GM19455 (cell line): ENCODE measurements around the gene KCNQ1.

ENCODE experiments used
- ATAC-seq: cut with Tn5 transposase; IDR thresholded peaks from one replicate; pipeline ENCODE4 v1.9.1; 2021; ENCODE audit not compliant: unreplicated experiment

The KCNQ1 gene

DNA sequence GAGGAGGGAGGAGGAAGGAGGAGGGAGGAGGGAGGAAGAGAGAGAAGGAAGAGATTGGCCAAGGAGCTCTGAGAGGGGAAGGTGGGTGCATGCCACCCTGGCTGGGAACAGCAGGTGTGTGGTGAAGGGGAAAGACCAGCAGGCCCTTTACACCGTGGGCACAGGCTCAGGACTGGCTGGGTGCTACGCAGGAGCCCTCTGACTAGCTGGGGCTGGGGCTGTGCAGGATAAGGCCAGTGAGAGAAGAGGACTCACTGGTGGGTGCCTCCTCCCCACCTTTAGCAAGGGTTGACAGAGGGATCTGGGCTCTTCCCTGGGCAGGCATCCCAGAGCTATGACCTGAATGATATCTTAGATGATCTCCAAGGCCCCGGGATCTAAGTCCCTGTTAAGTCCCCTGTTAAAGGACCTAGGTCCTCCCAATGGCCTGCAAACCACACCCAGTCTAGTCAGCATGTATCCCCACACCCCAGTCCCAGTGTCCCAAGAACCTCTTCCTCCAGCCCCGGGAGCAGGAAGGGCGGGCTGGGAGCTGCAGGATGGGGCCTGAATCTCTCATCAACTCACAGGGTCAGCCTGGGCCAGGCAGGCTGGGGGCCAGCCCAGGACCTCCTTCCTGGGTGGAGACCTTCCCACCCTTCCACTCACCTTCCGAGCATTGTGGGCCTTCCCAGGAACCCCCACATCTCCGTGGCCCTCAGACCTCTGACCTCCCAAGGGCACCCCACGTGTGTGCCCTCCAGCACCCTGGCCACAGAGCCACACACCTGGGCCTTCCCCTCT is 385.4 kb downstream of the KCNQ1 start:
- ATAC-seq: no peak

DNA sequence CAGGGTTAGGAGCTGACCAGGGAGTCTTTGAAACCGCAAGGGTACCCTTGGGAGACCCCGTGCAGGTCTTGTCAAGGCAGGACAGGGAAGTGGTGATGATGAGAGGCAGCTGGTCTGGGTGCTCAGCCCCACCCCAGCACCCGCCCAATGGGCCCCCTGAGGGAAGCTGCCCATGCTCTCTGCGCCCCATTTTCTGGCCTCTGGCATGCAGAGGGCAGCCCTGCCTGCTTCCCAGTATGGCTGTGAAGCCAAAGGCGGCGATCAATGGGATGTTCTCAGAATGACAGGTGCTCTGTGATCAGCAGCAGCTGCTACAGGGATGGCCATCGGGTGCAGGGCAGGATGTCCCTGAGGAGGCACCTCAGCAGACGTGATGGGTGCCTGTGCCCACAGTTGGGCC is 386.1 kb downstream of the KCNQ1 start:
- no peak for ATAC-seq

DNA sequence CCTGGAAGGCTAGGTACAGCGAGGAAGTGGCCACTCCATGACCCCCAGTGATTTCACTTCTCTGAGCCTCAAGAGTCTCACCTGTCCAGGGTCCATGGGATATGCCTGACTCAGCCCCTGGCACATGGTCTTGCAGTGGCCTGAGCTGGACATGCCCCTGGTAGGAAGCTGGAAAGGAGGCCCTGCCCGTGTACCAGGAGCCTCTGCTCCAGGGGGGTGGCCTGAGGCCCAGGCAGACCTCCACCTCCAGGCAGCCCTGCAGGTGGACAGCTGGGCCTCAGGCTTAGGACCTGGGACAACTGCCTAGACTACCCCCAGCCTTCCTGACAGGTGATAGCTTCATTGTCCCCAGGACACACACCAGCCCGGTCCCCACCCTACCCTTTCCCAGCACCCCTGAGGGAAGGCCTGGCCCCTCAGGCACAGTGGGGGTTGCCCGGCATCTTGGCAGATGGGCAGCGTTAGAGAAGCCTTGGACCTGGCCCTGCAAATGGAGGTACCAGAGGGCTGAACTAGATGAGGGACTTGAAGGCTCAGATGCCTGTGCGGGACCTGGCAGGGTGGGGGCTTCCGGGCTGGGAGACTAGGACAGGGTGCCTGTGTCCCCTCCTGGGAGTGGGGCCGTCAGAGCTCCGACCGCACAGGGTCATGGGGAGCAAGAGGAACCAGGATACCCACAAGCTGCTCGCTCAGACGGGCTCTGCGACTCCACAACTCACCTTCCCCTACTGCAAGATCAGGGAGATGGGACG is 387.1 kb downstream of the KCNQ1 start:
- ATAC-seq: no peak

DNA sequence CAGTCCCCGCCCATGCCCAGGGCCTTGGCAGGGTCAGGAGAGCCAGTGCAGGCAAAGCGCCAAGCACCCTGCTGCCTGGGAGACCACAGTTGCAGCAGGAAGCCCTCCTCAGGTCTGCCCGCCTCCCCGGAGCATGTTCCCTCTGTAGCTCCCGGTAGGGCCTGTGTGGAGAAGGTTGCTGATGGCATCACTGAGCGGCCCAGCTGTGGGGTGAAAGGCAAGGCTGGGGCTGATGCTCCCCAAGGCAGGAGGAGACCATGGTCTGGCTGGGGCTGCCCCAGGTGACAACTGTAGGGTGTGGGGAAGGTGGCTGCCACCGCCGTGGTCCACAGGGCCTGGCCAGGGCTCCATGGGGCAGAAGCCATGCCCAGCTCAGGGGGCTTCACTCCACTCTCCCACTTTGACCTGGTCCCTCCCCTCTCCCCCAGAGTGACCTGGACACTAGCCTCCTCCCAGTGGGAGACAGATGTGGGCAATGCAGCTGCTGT is 387.8 kb downstream of the KCNQ1 start:
- ATAC-seq: no peak

DNA sequence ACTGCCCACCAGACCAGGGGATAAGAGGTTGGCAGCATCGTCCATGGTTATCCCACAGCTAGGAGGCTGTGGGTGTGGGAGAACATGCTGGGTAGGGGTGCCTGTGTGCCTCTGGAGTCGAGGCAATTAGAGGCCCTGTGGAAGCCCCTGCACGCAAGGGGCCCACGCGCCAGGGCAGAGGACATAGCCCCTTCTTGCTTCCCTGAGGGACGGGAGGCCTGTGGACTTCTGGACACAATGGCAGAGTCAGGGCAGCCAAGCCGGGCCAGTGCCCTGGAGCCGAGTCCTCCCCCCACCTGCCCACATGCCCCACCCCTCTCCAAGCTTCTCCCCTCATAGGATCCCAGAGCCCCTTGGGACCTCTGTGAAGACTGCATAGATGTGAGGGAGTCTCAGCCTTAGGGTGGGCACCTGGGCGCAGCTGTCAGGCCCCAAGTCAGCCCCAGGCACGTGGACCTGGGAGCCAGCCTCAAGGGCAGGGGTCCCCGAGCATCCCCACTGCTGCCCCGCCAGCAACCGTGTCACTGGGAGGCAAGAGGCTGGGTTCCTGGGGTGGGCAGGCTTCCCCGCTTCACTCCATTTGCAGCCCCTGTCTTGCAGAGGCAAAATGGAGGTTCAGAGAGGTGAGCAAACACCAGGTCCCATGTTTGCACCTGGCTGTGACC is 388.4 kb downstream of the KCNQ1 start:
- no peak for ATAC-seq

DNA sequence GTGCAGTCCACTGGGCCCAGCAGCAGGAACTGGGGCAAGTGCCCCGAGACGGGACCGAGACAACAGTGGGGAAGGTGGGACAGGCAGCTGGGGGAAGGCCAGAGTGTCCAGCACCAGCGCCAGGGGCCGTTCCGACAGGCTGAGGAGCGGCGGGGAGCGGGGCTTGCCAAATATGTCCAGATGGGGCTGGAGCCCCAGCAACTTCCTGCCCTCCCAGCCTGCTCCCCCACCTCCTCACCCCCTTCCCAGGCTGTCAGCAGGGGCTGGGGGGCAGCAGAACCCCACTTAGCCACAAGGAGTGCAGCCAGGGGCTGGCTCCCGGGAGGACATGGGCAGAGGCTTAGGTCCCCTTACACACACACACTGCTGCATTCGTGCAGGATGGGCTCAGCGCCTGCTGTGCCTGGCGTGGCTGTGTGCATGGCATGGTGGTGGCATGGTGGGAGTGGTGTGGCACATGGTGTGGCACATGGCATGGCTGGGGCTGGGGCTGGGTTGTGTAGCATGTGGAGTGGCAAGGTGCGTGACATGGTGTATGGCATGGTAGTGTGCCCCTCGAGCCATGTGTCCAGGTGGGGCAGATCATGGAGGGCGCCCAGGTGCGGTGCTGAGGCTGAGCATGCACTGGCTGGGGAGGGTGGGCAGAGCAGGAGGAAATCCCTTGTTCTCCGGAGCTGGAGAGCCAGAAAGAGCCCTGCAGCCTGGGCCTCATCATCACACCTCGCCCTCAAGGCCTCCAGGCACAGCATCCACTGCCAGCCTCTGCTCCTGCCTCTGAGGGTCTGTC is 389.1 kb downstream of the KCNQ1 start:
- ATAC-seq: no peak

DNA sequence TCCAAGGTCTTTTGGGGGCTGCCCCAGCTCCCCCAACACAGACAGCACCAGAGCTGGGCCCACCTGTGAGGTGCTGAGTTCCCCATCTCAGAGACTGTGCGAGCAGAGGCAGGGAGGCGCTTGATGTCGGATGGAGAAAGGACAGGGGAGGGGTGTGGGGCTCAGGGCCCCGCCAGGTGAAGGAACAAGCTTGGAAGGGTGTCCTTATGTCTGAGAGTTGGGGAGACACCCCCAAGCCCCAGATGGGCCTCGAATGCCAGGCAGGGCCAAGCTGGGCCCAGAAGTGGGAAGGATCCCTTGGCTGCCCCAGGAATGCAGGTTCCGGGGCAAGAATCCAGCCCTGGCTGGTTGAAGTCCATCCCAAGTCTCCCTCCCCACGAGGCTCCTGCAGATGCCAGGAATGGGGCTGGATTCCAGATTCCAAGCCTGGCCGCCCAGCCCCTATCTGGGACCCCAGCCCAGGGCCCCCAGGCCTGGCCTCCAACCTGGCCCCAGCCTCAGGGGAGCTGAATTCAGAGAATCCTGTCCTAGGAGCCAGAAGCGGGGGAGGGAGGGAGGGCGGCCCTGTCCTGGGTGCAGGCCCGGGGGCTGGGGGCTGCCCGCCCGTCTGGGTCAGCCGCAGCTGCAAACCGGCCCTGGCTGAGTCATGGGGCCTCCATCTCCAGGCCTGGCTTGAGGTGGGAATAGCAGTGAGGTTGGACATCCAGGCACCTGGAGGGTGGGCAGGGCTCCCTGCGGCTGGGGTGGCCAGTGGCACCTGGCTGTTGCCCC is 389.9 kb downstream of the KCNQ1 start:
- no peak for ATAC-seq

DNA sequence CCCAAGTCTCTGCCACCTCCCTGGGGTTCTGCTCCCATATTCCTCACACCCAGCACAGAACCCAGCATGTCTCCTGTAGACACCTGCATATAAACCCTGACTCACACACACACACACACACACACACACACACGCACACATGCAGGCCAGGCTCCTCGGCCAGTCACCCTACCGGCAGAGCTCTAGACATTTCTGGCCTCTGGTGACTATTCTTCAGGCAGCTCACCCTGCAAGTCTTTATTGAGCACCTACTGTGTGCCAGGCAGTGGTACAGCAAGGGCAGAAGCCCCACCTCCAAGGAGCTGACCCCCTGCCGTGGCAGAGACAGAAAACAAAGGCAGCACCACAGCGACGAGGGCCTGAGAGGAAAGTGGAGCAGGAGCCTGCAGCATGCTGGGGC is 390.5 kb downstream of the KCNQ1 start:
- no peak for ATAC-seq

DNA sequence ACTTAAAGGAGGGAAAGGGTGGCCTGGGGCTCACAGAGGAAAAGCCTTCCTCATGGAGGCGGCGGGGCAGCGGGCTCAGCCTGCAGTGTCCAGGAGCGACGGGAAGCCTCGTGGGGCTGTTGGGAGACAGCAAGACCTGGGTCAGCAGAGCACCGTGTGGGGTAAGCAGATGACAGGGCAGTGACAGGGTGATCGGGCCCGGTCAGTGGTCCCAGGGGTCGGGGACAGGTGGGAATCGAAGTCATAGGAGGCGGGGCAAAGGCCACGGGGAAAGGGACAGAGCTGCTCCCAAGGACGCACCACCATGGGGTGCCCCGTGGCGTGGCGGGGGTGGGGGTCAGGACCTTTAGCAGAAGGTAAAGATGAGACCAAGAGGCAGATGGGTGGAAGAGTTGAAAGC is 390.9 kb downstream of the KCNQ1 start:
- no peak for ATAC-seq

DNA sequence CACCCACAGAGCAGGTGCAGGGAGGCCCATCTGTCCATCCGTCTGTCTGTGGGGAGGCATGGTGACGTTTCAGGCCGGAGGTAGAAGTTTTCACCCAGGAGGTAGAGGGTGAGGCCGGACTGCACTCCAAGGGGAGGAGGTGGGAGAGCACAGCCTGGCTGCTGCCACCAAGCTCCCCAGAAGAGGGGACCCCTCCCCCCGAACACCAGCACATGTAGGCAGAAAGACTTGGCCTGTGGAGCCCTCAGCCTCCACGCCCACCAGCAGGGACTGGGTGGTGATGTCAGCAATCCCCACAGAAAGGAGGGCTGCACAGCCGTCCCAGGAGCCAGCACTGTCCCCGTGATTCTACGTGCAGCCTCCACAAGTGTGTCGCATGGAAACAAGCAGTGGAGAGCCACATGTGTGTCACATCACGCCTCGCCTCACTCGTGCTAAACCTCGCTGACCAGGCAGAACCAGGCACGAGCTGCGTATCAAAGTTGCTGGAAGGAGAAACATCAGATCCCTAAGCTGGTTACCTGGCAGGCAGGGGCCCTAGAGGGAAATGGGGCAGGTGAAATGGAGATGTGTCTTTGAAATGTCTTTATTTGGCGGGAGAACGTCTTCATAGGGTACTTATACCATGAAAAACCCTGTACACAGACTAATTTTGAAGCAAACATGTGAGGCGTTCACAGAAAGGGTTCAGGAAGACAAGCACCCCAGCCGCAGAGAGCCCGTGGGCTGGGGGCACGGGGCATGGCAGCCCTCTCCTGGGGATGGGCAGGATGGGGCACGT is 391.7 kb downstream of the KCNQ1 start:
- ATAC-seq: no peak

DNA sequence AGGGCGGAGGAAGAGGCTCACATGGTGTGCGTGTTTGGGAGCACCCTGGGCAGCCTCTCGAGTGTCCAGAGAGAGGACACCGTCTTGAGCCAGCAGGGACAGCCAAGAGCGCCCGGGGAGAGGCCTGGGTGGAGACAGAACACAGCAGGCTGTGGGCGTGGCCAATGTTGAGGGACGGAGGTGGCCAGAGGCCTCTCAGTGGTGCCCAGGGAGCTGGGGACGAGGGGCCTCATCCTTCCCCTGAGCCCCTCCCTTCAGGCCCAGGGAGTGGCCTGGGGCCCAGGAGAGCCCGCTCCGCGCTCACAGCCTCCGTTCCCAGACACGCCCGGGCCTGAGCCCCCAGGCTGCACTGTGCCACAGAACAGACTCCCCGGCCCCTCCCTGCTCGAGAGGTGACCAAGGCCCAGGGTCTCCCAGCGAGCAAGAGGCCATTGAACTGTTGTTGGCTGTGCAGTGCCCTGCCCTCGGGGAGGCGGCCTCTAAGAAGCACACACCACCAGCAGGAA is 392.3 kb downstream of the KCNQ1 start:
- no peak for ATAC-seq

DNA sequence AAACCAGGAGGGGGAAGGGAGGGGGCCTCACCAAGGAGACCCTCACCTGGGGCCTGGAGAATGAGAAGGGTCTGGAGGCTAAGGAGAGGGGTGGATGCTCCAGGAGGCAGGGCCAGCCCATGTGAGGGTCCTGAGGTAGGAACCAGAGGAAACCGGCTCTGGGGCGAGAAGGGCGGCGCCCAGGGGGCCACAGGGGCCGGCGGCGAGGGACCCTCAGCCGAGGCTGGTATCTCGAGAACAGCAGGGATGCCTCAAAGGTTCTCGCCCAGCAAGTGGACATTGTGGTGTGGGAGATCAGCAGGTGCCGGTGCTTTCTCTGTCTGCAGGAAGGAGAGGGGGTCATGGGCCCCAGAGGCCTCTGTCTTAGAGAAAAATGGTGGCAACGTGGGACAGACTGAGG is 392.8 kb downstream of the KCNQ1 start:
- no peak for ATAC-seq

DNA sequence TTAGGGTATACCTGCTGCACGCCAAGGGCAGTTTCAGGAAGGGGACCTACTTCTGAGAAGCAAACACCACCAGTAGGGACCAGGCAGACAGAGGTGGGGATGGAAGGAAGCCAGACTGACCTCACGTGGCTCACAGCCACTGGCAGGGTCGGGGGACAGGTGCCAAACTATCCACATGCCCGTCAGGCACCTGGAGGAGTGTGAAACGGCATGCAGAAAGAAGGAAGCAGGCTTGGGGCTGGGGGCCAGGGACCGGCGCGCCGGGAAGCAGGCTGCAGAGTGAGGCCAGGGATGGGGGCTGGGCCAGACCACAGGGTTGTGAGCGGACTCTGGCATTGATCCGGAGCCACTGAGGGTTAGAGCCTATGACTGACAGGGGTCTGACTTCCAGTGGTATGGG is 393.3 kb downstream of the KCNQ1 start:
- ATAC-seq: no peak

DNA sequence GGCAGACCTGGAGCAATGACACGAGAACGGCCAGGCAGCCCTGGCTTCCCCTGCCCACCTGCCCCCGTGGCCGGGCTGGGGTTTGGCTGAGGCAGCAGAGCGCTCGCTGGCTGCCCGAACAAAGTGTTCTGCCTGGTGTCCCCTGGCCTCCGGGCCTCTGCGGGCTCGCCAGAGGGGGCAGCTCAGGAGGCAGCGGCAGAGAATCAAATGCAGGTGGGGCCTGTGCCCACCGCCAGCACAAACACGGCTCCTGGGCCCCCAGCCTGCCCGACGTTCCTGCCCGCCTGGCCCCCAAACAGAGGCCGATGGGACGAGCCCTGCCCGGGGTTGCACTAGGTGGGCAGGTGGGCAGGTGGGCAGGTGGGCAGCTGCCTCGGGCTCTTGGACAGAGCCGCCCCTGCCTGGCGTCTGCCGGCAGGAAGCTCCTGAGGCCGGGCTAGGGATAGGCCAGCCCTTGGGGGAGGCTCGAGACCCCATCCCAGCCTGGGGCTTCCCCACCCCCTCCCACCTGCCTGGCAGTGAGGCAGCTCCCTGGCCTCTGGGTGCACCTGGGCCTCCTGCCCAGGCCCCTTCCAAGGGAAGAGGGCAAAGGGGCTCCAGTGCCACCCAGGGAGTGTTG is 394.0 kb downstream of the KCNQ1 start:
- ATAC-seq: no peak

DNA sequence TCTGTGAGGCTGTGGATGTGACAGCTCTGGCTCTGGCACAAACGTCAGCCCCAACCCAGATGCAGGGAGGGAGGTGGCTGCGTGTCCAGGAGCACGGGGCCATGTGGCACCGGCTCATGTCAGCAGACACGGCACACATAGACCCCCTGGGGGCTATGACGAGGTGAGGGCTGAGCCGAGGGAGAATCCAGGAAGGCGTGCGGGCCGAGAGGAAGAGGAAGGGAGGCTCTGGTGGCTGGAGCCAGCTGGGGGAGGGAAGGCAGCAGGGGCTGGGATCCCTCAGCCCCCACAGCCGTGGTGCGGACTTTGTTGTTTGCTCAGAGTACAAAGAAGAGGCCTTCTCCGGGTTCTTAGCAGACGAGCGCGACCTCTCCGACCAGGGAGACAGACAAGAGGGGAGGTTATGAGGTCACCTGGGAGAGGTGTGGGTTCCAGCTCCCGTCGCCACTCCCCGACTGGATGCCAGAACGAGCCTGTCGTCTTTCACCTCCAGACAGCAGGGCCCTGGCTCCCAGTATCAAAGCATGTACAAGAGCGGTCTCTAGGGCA is 394.7 kb downstream of the KCNQ1 start:
- no peak for ATAC-seq

DNA sequence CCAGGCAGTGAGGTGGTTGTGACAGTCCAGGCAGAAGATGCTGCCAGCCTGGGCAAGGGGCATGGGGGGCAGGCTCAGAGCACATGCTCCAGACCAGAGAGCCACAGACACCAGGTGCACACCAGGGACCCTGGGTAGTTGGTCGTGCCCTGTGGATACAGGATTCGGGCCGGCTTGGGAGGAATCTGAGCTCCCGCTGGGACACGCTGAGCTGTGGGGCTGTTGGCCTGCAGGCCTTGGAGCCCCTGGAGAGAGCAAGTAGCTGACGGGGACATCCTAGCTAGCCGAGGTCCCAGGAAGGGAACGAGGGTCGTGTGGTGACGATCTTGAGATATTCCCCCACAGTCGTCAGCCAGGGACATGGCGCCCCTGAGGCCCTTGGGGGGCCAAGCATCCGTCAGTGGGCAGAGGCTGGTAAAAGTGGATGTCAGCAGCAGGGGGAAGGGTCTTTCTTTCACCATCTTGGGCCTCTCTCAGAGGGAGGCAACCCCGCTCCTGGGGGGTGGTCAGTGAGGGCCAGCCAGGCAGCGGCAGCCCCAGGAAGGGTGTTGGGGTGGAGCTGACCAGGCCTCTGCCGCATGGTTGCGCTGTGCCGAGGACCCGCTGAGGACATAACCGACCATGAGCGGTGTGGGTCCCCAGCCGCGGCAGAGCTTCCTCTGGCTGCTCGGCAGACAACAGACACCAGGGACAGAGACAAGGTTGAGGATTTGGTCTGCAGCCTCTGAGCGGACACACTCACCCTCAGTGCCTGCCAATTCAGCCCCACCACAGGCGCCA is 396.8 kb downstream of the KCNQ1 start:
- no peak for ATAC-seq

DNA sequence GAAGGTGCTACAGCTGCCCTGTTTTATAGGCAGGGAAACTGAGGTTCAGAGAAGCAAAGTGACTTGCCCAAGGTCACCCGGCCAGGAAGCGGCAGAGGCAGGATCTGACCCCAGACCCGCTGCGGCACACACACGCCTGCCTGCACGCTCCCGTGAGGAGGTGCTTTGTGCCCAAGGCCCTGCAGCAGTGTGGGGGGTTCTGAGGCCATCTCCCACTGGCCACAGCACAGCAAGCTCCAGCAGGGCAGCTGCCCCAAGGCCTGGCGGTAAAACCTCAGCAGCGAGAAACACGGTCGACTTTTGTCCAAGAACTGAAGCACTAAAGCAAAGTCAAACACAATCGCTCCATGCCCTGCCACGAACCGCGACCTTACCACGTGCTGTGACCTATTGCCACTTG is 398.1 kb downstream of the KCNQ1 start:
- no peak for ATAC-seq

DNA sequence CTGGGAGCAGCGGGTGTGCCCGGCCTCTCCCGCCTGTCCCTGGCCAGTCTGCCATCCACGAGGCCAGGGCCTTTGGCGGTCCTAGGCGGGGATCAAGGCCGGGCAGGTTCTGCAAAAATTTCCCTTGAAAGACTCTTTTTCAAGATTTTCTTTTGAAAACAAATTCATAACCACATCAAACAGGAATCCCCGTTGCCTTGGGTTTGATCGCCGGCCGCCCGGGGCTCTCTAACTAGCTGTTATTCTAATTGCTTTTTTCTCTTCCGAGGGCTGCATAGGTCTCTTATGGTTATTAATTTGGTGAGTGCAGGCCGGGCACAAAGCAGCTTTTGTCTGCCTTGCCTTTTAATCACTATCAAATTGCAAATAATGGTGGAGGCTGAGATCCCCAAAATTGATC is 398.7 kb downstream of the KCNQ1 start:
- no peak for ATAC-seq
